NCI-H69 (cell line): ENCODE measurements around the gene FCER1G.
"Not testable (repeated sequence)": the region's sequence is repeated elsewhere in the genome, so short reads cannot be mapped to it uniquely, and the experiment has no call there.

ENCODE experiments used
- DNase-seq: peaks from one replicate; lab custom pipeline; 2025; lab: John Stamatoyannopoulos, UW

The FCER1G gene

GRCh38 chr1:161229896-161230295, 14.8 kb downstream of the FCER1G start:
- no peak for DNase-seq

- DNase-seq = no peak
These were observed 15.7 kb downstream of the FCER1G start for GRCh38 chr1:161230762-161231161.

GRCh38 chr1:161233102-161233501, 18.0 kb downstream of the FCER1G start:
- DNase-seq = no peak

DNA sequence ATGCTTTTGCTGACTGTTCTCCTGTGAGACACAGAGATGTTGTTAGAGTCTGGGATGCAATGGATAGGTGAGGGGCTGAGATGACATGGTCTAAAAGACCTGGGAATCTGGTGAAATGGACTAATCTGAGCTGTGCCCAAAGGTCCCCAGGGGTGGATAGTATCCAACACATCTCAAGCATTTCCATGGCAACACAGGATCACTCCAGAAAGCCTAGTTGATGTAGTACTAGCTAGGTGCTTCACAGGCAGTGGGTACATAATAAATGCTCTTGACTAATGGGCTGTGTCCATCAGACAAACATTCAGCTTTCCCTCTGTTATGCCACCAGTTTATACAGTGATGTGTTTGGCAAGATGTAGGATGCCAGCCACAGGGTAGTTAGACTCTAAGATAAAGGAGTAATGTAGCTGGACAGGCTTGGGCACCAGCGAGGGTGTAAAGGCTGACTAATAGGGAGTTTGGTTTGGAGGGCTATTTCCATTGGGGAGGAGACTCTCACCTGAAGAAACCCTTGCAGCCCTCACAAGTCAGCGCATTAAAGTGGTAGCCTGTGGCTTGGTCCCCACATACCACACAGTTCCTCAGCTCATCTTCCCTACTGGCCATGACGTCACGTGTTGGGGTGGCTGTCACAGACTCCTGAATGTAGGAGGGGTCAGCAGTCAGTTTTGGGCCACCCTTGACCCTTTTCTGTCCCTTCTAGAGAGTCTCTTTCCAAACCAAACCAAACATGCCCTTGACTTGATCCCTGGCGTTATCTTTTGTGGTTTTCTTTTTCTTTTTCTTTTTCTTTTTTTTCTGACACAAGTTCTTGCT, 21.1 kb downstream of the FCER1G start:
- no peak for DNase-seq

DNA sequence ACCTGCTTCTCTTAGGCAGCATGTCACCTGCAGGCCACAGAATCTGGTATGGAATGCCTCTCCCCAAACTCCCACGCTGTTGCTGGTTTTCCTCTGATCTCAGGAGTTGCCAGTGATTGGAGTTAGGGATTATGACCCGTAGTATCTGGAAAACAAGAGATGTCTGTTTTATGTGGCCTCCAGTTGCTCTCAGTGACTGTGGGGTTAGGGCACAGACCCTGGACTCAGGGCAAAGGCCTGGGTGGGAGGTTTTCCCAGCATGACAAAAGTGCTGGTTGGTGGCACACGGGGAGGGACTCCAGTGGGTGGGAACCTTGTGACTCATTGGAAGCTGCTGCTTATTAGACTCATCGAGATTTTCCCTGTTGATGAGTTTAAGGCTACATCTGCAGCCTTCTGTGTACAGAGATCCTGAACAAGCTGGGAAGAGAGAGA, 23.0 kb downstream of the FCER1G start, which contains the start of gene NR1I3:
TSS of gene NR1I3 (minus strand) at position 165 of the 435 bp plus-strand sequence. CDS start 1,638 bp downstream, outside the sequence.
- no peak for DNase-seq

- DNase-seq = no peak
These were observed 26.6 kb downstream of the FCER1G start for GRCh38 chr1:161241682-161242081.

DNA sequence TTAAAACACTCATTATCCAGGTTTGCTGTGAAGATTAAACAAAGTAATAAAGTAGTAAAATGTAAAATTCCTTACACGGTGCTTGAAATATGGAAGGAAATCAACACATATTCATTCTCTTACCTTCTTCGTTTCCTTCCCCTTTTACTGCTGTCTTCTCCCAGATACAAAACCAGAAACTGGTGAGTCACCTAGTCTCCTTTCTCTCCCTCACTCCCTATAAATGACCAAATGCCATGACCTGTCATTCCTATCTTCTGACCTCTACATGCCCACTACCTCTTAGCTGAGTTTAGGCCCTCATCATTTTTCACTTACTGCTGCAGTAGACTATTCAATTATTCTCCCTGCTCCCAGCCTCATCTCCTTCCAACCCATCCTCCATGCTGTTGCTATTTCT, 27.2 kb downstream of the FCER1G start:
- DNase-seq = no peak

GRCh38 chr1:161244888-161245287, 29.8 kb downstream of the FCER1G start:
- DNase-seq = no peak

GRCh38 chr1:161250100-161250499, 35.0 kb downstream of the FCER1G start:
- DNase-seq = not testable (repeated sequence)

DNA sequence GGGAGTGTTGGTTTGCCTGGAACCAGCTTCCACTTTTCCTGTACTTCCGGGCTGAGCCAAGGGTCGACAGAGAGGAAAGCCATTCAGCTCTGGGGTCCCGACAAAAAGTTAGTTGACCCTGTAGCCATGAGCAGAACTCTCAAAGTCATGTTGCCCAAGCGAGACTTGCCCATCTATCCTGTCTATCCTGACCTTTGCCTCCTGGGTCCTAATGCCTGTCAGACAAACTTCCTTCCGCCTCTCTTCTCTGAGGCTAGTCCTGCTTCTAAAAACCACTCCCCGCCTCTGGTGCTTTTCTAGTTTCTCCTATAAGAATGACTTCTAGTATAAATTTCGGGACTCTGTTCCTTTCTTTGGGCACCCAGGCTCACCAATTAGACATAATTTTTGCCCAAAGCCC, 35.7 kb downstream of the FCER1G start:
- DNase-seq = no peak

DNA sequence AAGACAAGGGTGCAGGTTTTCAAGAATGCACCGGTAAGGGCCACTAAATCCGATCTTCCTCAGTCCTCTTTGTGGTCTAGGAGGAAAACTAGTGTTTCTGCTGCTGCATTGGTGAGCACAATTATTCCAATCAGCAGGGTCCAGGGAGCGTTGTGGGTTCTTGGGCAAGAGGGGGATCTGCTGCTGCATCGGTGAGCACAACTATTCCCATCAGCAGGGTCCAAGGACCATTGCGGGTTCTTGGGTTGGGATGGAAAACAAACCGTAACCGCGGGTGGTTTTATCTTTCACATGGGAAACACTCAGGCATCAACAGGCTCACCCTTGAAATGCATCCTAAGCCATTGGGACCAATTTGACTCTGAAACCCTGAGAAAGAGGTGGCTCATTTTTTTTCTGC, 36.5 kb downstream of the FCER1G start:
- no peak for DNase-seq

DNA sequence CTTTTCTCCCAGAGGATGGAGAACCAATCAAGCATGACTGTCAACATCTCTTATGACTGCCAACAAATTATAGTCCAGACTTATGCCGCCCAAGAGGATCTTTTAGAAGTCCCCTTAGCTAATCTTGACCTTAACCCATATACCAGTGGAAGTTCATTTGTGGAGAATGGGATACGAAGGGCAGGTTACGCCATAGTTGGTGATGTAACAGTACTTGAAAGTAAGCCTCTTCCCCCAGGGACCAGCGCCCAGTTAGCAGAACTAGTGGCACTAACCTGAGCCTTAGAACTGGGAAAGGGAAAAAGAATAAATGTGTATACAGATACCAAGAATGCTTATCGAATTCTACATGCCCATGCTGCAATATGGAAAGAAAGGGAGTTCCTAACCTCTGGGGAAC, 40.2 kb downstream of the FCER1G start:
- DNase-seq = not testable (repeated sequence)

GRCh38 chr1:161255955-161256520, 40.9 kb downstream of the FCER1G start:
- DNase-seq = not testable (repeated sequence)

- not testable (repeated sequence) for DNase-seq
These were observed 42.0 kb downstream of the FCER1G start for GRCh38 chr1:161257109-161257508.

DNA sequence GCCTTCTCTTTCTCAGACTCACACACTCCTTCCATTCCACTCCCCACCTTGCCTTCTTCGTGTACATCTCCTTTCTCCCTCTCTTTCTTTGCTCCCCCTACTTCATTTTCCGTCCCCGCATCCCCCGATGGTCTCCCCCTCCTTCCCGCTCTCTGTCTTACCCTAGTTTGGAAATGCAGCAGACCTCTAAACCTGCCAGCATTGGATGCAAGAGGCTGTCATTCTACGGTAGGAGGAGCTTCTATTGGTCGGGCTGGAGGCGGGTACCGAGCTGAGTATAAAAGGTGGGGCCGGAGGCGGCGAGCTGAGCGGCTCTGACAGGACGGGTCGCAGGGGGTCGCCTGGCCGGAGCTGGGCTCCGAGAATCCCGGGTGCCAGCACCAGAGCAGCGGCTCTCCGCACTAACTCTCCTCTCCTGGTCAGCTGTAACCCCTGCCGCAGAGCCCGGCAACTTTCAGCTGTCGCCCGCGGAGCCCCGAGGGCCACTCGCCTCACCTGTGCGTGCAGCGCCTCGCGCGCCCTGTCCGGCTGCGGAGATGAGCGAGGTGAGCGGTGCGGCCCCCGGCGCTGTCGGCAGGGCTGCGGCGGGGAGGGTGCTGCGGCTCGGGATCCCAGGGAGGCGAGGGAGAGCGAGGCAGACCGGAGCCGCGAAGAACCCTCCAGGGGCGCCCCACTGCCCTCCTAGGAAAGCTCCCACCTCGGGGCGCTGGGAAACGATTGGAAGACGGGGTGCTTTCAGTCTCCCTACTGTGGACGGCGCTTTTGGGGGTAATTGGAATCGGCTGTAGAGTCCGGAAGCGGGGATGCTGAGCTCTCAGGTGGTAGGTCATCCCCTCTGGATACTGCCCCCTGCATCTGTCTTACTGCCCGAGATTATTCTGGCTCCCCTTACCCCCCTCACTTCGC, 43.6 kb downstream of the FCER1G start, which contains the start of gene PCP4L1:
TSS of gene PCP4L1 (plus strand) at position 307 of the 906 bp plus-strand sequence. CDS start at position 537, 230 bp downstream.
- peak; percentile 69 for DNase-seq

- no peak for DNase-seq
These were observed 44.2 kb downstream of the FCER1G start for GRCh38 chr1:161259345-161259702.

GRCh38 chr1:161259765-161260164, 44.7 kb downstream of the FCER1G start:
- no peak for DNase-seq

GRCh38 chr1:161260376-161261260, 45.5 kb downstream of the FCER1G start:
- peak; percentile 73 for DNase-seq

- DNase-seq = peak; percentile 67
These were observed 46.5 kb downstream of the FCER1G start for GRCh38 chr1:161261261-161262235.

DNA sequence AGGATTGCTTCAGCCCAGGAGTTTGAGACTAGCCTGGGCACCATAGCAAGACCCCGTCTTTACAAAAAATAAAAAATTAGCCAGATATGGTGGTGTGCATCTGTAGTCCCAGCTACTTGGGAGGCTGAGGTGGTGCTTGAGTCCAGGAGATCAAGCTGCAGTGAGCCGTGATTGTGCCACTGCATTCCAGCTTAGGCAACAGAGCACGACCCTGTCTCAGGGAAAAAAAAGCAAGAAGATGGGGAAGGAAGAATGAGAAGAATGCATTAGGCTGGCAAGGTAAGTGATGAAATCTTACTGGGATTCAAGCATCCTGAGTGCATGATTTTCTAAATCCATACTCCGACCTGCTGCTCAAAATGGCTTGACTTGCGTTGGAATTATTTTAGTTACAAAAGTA, 50.2 kb downstream of the FCER1G start:
- no peak for DNase-seq
